Natural killer cell (primary cell): ENCODE measurements around the gene RFLNA. TPM values are rescaled to one million over a fixed set of nuclear protein-coding genes. Genes with fewer than 3 reads are reported as not detected.

Experiments
- ATAC-seq, 3 donors: fragments of 150-1000 bp in 2 of 3; fragments of 200-7000 bp in 1 of 3; cut with Tn5 transposase; 1 replicate in 1 of 3; 2 replicates in 2 of 3; pipeline ENCODE4 v1.10.0; 2021; ENCODE audit warnings: mild to moderate bottlenecking in 2 of 3, moderate library complexity in 2 of 3
- DNase-seq, 2 donors: peaks; one replicate each; pipeline versions ENCODE4 v3.0.0 to v3.0.0-alpha.2; 2013 to 2021; ENCODE audit warnings: mixed read lengths in 1 of 2
- H3K27ac ChIP-seq: one replicate; pipeline ENCODE4 v1.5.1; 2013; ENCODE audit warnings: mild to moderate bottlenecking, low read length
- H3K27me3 ChIP-seq: one replicate; pipeline ENCODE4 v1.6.1; 2013; ENCODE audit warnings: low read length; ENCODE audit not compliant: control insufficient read depth, insufficient read depth
- H3K36me3 ChIP-seq: one replicate; pipeline ENCODE4 v1.6.1; 2013; ENCODE audit warnings: low read length; ENCODE audit not compliant: control insufficient read depth, insufficient read depth
- H3K4me1 ChIP-seq: one replicate; pipeline ENCODE4 v1.6.1; 2013; ENCODE audit warnings: low read length; ENCODE audit not compliant: control insufficient read depth, insufficient read depth
- H3K4me3 ChIP-seq: one replicate; pipeline ENCODE4 v1.5.1; 2013; ENCODE audit warnings: low read length
- H3K9me3 ChIP-seq: one replicate; pipeline ENCODE4 v1.6.1; 2013; ENCODE audit warnings: low read length; ENCODE audit not compliant: control insufficient read depth, insufficient read depth
- H3K27ac Mint-ChIP-seq, 2 donors: one replicate each; pipeline ENCODE4 v1.8.0; 2022; ENCODE audit warnings: mild to moderate bottlenecking in 2 of 2, mixed read lengths in 2 of 2, moderate library complexity in 1 of 2
- H3K27me3 Mint-ChIP-seq, 2 donors: one replicate each; pipeline ENCODE4 v1.8.0; 2022; ENCODE audit warnings: low read depth in 2 of 2, mixed read lengths in 2 of 2
- H3K36me3 Mint-ChIP-seq: one replicate; pipeline ENCODE4 v1.8.0; 2022; ENCODE audit warnings: mixed read lengths
- H3K4me1 Mint-ChIP-seq, 2 donors: one replicate each; pipeline ENCODE4 v1.8.0; 2022; ENCODE audit warnings: mixed read lengths in 2 of 2
- H3K4me3 Mint-ChIP-seq: one replicate; pipeline ENCODE4 v1.8.0; 2022; ENCODE audit warnings: mild to moderate bottlenecking, moderate library complexity, mixed read lengths
- H3K9me3 Mint-ChIP-seq, 2 donors: one replicate each; pipeline ENCODE4 v1.8.0; 2022; ENCODE audit warnings: mixed read lengths in 2 of 2
- WGBS: methylation state at CpG from one replicate; pipeline ENCODE4 v1.1.7; 2013; ENCODE audit warnings: missing lambda C conversion rate; ENCODE audit not compliant: insufficient coverage; 5-methylcytosine and 5-hydroxymethylcytosine counted together
- intact Hi-C: fragments of 100-400 bp; cut with micrococcal nuclease; formaldehyde crosslinking; loops from one replicate; pipeline ENCODE4 v1.14.2; 2022
- total RNA-seq, 4 donors: library from RNA; stranded (reverse); fragments of 120-200 nt in 1 of 4; gene quantifications; one replicate each; pipeline versions ENCODE4 v1.2.3 to v1.2.4, GENCODE V29; 2013 to 2022
- TF ChIP-seq, protein P1 (sequence below): fragments of 200-600 bp; IDR thresholded peaks from one replicate; pipeline ENCODE4 v1.8.0; 2022; ENCODE audit warnings: antibody characterized with exemption

Gene RFLNA
- total RNA-seq, 3 donors from 2014 or later (not counting 1 experiment from before 2014, with no cell fraction given) = 0.85 TPM; not detected in 2

DNA sequence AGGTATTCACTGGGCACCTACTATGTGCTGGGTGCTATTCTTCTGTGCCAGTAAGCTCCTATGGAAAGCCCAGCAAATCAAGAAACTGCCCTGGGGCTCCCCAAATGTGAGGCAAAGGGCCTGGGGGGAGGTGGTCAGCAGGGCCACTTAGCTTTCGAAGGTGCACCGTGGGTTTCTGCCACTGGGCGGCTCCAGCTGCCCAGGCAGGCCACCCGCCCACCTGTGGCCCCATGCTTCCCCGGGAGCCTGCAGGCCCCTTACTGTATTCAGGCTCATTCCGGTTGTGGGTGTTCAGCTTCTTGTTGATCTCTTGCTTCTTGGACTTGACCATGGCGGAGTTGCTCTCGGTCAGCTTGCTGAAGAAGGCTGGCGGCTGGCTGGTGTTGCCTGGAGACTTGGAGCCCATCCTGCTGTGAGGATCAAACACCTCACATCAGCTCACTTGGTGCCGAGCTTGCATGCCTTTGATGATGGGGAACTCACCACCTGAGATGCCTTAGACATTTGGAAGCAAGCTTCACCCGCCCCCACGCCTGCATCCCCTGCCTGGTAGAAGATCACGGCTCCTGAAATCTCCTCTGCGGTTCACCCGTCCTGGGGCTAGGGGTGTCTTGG, 37.3 kb downstream of the RFLNA start:
- Histone ChIP-seq H3K9me3 (no peaks in the 10 kb centered on the region), H3K27me3 (no peaks in the 10 kb centered on the region), H3K4me3 (no peak overlapping the region), H3K4me1 (no peaks in the 10 kb centered on the region), H3K27ac (no peak overlapping the region), H3K36me3 (peaks cover 43% of the 10 kb centered on the region)
- H3K4me1 Mint-ChIP-seq = no peaks in the 10 kb centered on the region
- no peak for DNase-seq
- intact Hi-C loops = loop anchor here (5.0 kb wide), 1 partner anchor 435 kb away; no protein-coding TSS in a partner anchor
- H3K27me3 Mint-ChIP-seq = no peaks in the 10 kb centered on the region
- no peak for ATAC-seq
- no peaks in the 10 kb centered on the region for H3K9me3 Mint-ChIP-seq
- H3K4me3 Mint-ChIP-seq = no peak overlapping the region
- no peak overlapping the region for H3K27ac Mint-ChIP-seq
- 96% methylated on average over 15 of the region's 15 CpGs for WGBS
- peaks cover 7% of the 10 kb centered on the region for H3K36me3 Mint-ChIP-seq
- TF ChIP-seq, protein P1, sequence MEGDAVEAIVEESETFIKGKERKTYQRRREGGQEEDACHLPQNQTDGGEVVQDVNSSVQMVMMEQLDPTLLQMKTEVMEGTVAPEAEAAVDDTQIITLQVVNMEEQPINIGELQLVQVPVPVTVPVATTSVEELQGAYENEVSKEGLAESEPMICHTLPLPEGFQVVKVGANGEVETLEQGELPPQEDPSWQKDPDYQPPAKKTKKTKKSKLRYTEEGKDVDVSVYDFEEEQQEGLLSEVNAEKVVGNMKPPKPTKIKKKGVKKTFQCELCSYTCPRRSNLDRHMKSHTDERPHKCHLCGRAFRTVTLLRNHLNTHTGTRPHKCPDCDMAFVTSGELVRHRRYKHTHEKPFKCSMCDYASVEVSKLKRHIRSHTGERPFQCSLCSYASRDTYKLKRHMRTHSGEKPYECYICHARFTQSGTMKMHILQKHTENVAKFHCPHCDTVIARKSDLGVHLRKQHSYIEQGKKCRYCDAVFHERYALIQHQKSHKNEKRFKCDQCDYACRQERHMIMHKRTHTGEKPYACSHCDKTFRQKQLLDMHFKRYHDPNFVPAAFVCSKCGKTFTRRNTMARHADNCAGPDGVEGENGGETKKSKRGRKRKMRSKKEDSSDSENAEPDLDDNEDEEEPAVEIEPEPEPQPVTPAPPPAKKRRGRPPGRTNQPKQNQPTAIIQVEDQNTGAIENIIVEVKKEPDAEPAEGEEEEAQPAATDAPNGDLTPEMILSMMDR = no peak

DNA sequence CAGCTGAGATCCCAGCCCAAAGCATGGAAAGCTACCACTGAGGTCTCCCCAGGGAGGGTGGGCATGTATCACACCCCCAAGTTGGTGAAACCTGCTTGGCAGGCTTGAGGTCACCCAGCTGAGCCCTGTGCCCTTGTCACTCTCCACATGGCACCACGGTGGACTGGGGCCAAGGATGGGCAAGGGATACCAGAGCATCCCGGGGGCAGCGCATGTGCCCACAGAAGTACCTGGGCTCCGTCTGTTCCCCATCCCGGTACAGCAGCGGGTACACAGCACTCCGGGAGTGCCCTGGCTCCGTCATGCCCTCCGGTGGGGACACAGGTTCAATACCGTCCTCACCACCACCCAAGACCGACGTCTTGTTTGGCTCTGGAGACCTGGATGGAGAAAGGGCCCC, 38.0 kb downstream of the RFLNA start:
- no peaks in the 10 kb centered on the region for H3K27me3 Mint-ChIP-seq
- peaks cover 7% of the 10 kb centered on the region for H3K36me3 Mint-ChIP-seq
- no peak overlapping the region for H3K27ac Mint-ChIP-seq

DNA sequence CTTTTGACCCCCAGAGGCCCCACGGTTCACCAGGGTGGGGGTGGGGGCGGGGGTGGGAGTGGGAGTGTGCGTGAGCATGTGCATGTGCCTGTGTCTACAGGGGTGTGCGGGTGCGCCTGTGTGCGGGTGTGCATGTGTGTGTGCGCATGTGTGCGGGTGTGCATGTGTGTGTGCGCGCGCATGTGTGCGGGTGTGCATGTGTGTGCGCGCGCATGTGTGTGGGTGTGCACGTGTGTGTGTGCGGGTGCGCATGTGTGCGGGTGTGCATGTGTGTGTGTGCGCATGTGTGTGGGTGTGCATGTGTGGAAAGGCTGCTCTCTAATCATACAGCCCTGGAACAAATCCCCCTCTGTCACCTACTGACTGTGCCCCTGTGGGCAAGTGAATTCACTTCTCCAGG, 38.8 kb downstream of the RFLNA start:
- ATAC-seq (no peak), DNase-seq (no peak)
- peaks cover 0 to 4% of the 10 kb centered on the region in 2 donors for H3K4me1 Mint-ChIP-seq
- H3K27ac ChIP-seq = no peak overlapping the region
- 84% methylated on average over 18 of the region's 20 CpGs for WGBS
- peaks cover 7% of the 10 kb centered on the region for H3K36me3 Mint-ChIP-seq
- intact Hi-C loops = loop anchor here (5.0 kb wide), 1 partner anchor 434 kb away; no protein-coding TSS in a partner anchor
- H3K27ac Mint-ChIP-seq = no peak overlapping the region
- peaks cover 43% of the 10 kb centered on the region for H3K36me3 ChIP-seq
- TF ChIP-seq, protein P1 = no peak
- H3K27me3 ChIP-seq = no peaks in the 10 kb centered on the region
- no peak overlapping the region for H3K4me3 ChIP-seq
- H3K27me3 Mint-ChIP-seq = no peaks in the 10 kb centered on the region
- H3K9me3 ChIP-seq = no peaks in the 10 kb centered on the region
- H3K9me3 Mint-ChIP-seq = no peaks in the 10 kb centered on the region
- no peaks in the 10 kb centered on the region for H3K4me1 ChIP-seq
- H3K4me3 Mint-ChIP-seq = no peak overlapping the region

More for the DNA sequence above, 38.0 kb downstream of the RFLNA start:
- WGBS = 94% methylated on average over 12 of the region's 12 CpGs
- H3K4me1 ChIP-seq = no peaks in the 10 kb centered on the region
- H3K9me3 Mint-ChIP-seq = no peaks in the 10 kb centered on the region
- intact Hi-C loops = loop anchor here (5.0 kb wide), 1 partner anchor 434 kb away; no protein-coding TSS in a partner anchor
- H3K36me3 ChIP-seq = peaks cover 43% of the 10 kb centered on the region
- no peak overlapping the region for H3K4me3 ChIP-seq
- no peak overlapping the region for H3K27ac ChIP-seq
- no peaks in the 10 kb centered on the region for H3K4me1 Mint-ChIP-seq
- DNase-seq = no peak
- TF ChIP-seq, protein P1 = no peak
- H3K9me3 ChIP-seq = no peaks in the 10 kb centered on the region
- no peak overlapping the region for H3K4me3 Mint-ChIP-seq
- no peak for ATAC-seq
- no peaks in the 10 kb centered on the region for H3K27me3 ChIP-seq

DNA sequence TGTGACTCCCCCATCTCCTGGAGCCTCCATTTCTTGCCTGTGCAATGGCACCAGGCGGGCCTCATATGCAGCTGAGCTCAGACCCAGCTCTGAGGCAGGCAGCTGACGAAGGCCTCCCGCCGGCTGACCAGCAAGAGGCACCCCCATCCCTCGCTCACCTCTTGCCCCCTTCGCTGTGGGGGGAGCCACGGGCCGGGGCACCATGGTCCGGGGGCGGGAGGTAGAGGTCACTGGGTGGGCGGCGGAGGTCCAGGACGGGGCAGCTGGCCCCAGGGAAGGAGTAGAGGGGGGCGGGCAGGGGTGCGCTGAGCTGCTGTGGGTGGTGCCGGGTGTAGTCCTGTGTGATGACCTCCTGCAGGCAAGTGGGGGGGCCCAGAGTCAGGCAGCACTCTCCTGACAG, 39.4 kb downstream of the RFLNA start:
- Histone ChIP-seq H3K27me3 (no peaks in the 10 kb centered on the region), H3K4me1 (no peaks in the 10 kb centered on the region), H3K27ac (no peak overlapping the region), H3K4me3 (no peak overlapping the region), H3K36me3 (peaks cover 43% of the 10 kb centered on the region), H3K9me3 (no peaks in the 10 kb centered on the region)
- Mint-ChIP-seq H3K9me3 (no peaks in the 10 kb centered on the region), H3K36me3 (peaks cover 7% of the 10 kb centered on the region), H3K4me1 (peaks cover 0 to 6% of the 10 kb centered on the region in 2 donors), H3K27ac (no peak overlapping the region), H3K27me3 (no peaks in the 10 kb centered on the region), H3K4me3 (no peak overlapping the region)
- intact Hi-C loops = loop anchor here (5.0 kb wide), 1 partner anchor 433 kb away; no protein-coding TSS in a partner anchor
- TF ChIP-seq, protein P1 = no peak
- WGBS = 98% methylated on average over 16 of the region's 16 CpGs
- ATAC-seq (no peak), DNase-seq (no peak)
